NCI-H2196 (cell line): ENCODE measurements around the gene OR10P1.

ENCODE experiments used
- DNase-seq: peaks from one replicate; lab custom pipeline; 2025; ENCODE audit not compliant: unreplicated experiment; lab: John Stamatoyannopoulos, UW

Gene OR10P1

DNA sequence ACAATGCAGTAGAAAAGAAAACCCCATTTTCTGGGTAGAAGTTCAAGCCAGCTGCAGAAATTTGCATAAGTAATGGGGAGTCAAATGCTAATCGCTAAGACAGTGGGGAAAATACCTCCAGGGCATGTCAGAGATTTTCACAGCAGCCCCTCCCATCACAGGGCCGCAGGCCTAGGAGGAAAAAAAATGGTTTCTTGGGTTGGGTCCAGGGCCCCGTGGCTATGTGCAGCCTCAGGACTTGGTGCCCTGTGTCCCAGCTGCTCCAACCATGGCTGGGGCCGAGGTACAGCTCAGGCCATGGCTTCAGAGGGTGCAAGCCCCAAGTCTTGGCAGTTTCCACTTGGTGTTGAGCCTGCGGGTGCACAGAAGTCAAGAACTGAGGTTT lies 14.6 kb downstream of the OR10P1 start:
- DNase-seq = no peak

- DNase-seq = no peak
Observed at GRCh38 chr12:55652352-55652751, 15.7 kb downstream of the OR10P1 start.

- DNase-seq = no peak
Observed at GRCh38 chr12:55653031-55653430, 16.3 kb downstream of the OR10P1 start.

GRCh38 chr12:55654511-55655214 lies 18.0 kb downstream of the OR10P1 start:
- DNase-seq = no peak

DNA sequence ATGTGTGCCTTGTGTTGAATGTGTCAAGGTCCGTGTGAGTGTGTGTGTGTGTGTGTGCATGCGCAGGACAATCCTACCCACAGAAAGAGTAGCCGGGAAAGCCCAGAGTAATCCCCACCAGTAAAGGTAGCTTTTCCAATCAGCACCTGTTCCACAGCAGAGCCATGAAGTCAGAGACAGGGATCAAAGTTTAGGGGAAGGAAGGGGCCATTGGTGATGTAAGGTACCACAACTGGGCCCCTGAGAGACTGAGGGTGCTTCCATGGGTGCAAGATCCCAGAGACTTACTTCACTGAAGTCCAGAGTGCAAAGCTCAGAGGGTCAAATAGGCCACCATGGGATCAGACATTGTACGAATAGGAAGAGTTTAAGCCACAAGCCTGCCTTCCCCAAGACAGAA lies 20.5 kb downstream of the OR10P1 start:
- no peak for DNase-seq

DNA sequence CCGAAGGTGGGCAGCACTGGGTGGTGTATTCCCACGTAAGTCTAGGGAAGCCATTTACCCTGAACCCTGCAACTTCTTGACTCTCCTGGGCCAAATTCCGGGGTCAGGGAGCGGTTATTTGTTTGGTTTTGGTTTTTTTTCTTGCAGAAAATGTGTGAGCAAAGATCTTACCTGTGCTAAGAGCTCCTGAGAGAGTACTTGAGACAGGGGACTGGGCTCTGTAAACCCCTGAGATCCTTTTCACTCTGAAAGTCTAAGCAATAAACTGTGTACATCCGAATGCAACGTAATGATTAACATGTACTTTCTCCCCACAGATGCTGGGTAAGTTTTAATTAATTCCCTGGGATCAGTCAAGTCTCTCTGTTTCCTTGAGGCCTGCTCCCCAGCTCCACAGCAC lies 21.5 kb downstream of the OR10P1 start:
- DNase-seq = no peak

- DNase-seq = no peak
Observed at GRCh38 chr12:55658635-55659391, 22.1 kb downstream of the OR10P1 start.

DNA sequence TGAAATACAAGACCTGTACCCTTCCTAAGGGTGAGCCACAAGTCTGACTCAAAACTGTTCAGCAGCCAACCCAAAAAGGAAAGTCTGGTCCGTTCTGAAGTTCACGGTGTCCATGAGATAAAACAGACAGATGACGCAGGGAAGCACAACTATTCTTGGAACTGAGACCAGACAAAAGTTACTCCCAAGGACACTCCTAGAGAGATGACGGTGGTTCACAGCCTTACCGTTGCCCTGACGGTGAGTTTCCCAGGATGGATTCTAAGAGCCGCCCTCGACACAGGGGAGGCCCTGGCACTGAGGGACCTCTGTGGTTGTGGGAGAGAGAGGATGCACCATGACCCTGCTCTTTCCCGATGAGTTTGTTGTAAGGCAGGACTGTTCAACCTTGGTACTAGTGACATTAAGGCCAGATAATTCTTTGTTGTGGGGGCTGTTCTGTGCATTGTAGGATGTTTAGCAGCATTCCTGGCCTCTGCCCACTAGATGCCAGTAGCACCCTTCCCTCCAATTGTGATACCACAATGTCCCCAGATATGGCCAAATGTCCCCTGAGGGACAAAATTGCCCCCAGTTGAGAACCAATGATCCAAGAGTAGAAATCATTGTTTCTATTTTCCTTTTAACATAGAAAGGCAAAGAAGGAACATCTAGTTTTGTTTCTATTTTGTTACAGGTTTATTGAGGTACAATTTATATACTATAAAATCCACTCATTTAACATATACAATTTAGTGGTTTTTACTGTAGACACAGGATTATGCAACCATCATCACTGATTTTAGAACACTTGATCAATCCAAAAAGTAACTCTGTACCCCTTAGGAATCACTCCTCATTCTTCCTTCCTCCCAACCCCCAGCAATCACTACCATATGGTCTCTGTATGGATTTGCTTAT lies 23.0 kb downstream of the OR10P1 start:
- DNase-seq = no peak

DNA sequence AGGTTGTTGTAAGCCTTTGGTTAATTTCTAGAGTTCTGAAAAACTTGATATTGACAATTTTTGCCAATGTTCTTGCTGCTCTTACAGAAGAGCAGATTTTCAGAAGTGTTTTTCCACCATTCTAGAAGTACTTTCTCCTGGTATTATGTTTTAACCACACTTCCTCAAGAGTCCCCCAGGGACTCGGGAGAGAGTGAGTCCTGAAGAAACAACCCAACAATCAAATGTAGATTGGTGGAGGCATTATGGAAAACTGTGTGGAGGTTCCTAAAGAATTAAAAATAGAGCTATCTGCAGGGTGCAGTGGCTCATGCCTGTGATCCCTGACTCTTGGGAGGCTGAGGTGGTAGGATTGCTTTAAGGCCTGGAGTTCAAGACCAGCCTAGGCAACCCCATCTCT lies 26.7 kb downstream of the OR10P1 start:
- no peak for DNase-seq

DNA sequence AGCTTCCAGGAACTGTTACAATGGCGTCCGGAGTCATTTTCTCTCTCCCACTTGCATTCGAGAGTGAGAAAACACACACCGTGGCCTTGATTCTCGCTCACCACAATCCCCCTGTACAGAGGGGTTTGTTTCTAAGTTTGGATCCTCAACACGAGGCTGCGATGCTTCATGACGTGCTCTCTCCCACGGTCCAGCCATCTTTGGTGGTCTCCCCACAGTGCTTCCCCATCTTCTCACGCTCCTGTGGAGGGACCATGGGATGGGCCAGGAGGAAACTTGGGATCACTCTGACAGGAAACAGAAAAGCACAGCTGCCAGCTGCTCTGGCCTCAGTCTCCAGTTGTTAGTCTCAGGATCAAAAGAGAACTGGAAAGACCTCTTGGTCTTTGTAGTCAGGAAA lies 28.1 kb downstream of the OR10P1 start:
- no peak for DNase-seq

DNA sequence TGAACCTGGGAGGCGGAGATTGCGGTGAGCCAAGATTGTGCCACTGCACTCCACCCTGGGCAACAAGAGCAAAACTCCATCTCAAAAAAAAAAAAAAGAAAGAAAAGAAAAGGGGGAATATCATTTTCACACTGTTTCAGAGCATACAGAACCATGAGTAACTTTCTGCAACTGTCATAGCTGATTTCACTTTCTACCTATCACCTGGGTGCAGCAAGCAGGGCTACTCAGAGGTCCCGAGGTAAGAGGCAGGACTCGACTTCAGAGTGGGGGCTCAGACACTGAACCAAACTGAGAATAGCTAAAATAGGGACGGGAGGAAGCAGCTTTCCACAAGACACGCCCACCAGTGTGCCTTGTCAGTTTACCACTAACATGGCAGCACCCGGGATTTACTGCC lies 29.8 kb downstream of the OR10P1 start:
- DNase-seq = no peak

GRCh38 chr12:55670276-55670675 lies 33.6 kb downstream of the OR10P1 start:
- no peak for DNase-seq

- DNase-seq = no peak
Observed at GRCh38 chr12:55671746-55672145, 35.1 kb downstream of the OR10P1 start.

DNA sequence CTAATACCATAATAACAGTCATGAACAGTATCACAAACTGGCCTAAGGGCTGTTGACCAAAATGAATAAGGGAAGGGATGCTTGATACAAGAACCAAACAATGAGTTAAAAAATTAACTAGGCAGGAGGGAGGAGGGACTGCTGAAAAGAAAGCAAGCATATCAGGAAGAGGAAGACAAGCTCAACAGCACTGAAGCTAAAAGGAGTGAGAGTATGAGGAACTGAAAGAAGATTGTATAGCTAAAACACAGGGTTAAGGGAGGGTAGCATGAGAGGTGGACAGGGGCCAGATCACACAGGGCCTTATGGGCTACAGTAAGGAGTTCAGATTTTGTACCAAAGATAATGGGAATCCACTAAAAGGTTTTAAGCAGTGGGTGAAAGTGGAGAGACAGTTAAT lies 36.9 kb downstream of the OR10P1 start:
- no peak for DNase-seq

DNA sequence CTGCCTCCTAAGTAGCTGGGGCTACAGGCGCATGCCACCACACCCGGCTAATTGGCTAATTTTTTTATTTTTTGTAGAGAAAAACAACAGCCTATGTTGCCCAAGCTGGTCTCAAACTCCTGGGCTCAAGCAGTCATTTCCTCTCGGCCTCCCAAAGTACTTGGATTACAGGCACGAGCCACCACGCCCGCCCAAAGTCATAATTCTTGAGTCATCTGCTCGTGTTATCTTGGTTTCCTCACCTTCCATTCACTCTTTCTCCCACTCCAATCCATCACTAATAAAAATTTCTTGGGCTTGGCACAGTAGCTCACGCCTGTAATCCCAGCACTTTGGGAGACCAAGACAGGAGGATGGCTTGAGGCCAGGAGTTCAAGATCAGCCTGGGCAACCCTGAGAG lies 39.0 kb downstream of the OR10P1 start:
- no peak for DNase-seq

- no peak for DNase-seq
Observed at GRCh38 chr12:55676707-55677106, 40.0 kb downstream of the OR10P1 start.

DNA sequence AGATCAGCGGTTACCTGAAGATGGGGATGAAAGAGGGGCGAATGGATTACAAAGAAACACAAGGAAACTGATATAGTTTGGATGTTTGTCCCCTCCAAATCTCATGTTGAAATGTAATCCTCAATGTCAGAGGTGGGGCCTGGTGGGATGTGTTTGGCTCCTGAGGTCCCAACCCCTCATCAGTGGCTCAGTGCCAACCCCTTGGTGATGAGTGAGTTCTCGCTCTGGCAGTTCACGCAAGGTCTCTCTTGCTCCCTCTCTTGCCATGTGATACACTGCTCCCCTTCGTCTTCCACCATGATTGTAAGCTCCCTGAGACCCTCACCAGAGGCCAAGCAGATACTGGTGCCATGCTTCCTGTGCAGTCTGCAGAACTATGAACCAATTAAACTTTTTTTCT lies 43.0 kb downstream of the OR10P1 start:
- no peak for DNase-seq

- peak; percentile 42 for DNase-seq
Observed at GRCh38 chr12:55681142-55682077, 44.7 kb downstream of the OR10P1 start.

DNA sequence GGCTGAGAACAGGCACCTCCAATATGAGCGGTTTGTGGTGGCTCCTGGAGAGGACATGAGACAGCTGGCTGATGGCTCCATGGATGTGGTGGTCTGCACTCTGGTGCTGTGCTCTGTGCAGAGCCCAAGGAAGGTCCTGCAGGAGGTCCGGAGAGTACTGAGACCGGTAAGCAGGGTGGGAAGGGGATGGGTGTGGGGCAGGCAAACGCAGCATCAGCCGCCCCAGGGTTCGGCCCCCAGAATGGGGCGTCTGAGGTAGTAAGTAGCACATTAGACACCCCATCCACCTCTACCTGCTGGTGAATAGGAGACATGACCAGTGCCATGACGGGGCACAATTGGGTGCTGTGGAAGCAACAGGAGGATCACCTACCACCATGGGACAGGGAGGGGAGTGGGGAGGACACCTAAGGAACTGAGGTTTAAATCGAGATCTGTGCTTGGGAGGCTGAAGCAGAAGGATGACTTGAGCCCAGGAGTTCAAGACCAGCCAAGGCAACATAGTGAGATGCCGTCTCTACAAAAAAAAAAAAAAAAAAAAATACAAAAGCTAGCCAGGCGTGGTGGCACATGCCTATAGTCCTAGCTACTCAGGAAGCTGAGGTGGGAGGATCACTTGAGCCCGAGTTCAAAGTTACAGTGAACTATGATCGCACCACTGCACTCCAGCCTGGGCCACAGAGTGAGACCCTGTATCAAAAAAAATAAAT lies 45.5 kb downstream of the OR10P1 start:
- DNase-seq = no peak

GRCh38 chr12:55683676-55684075 lies 47.0 kb downstream of the OR10P1 start:
- DNase-seq = no peak
